ENCODE measurements around the gene STAP2. TPM values are rescaled to one million over a fixed set of nuclear protein-coding genes. Genes with fewer than 3 reads are reported as not detected.
"Not testable (repeated sequence)": the region's sequence is repeated elsewhere in the genome, so short reads cannot be mapped to it uniquely, and the experiment has no call there.

STAP2 gene
- polyA plus RNA-seq, 4 donors = 21.0 to 33.6 (median 28.5) TPM

GRCh38 chr19:4359627-4360000 lies 21.0 kb upstream of the STAP2 start:
- DNase-seq (ENCODE audit: low read depth in 4 of 4, low spot score in 2 of 4) = no peak

- DNase-seq (ENCODE audit: low read depth in 4 of 4, low spot score in 2 of 4) = no peak
These were observed 20.3 kb upstream of the STAP2 start for GRCh38 chr19:4358709-4359626.

- no peak for DNase-seq (ENCODE audit: low read depth in 4 of 4, low spot score in 2 of 4)
These were observed 19.3 kb upstream of the STAP2 start for GRCh38 chr19:4357921-4358326.

GRCh38 chr19:4357095-4357797 lies 18.6 kb upstream of the STAP2 start:
- DNase-seq (ENCODE audit: low read depth in 4 of 4, low spot score in 2 of 4) = no peak

DNA sequence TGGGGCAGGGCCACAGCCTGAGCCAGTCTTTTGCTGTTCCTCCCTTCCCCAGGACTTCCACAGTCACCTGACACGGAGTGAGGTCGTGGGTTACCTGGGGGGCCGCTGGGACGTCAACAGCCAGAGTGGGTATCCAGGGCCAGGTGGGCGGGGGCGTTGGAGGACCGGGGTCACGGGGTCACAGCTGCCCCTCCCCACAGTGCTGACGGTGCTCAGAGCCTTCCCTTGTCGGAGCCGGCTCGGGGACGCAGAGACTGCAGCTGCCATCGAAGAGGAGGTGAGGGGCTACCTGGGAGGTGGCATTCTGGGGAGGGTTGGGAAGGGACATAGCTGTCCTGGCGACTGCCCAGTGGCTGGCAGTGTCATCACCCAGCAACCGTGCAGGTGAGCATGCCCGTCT lies 16.3 kb upstream of the STAP2 start:
- no peak for DNase-seq (ENCODE audit: low read depth in 4 of 4, low spot score in 2 of 4)

GRCh38 chr19:4354282-4354681 lies 15.7 kb upstream of the STAP2 start:
- DNase-seq (ENCODE audit: low read depth in 4 of 4, low spot score in 2 of 4) = no peak

GRCh38 chr19:4352701-4353121 lies 14.1 kb upstream of the STAP2 start:
- DNase-seq (ENCODE audit: low read depth in 4 of 4, low spot score in 2 of 4) = no peak

DNA sequence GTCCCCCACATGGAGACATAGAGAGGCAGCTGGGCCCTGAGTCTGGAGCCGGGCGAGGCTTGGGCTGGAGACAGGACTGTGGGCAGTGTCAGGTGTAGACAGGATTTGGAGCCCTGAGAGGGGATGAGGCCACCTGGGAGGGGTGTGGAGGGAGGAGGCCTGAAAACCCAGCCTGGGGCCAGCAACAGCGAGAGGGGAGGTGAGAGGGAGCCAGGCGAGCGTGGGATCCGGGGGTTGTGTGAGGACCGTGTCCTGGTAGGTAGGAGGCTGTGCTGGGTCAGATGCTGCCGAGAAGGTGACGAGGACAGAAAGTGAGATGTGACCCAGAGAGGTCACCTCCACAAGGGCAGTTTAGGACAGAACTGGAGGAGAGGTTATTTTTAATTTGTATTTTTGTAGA lies 12.1 kb upstream of the STAP2 start:
- no peak for DNase-seq (ENCODE audit: low read depth in 4 of 4, low spot score in 2 of 4)

GRCh38 chr19:4350111-4350510 lies 11.5 kb upstream of the STAP2 start:
- no peak for DNase-seq (ENCODE audit: low read depth in 4 of 4, low spot score in 2 of 4)

- not testable (repeated sequence) for DNase-seq (ENCODE audit: low read depth in 4 of 4, low spot score in 2 of 4)
These were observed 10.6 kb upstream of the STAP2 start for GRCh38 chr19:4349225-4349624.

- no peak for DNase-seq (ENCODE audit: low read depth in 4 of 4, low spot score in 2 of 4)
These were observed 8.9 kb upstream of the STAP2 start for GRCh38 chr19:4347521-4347920.

GRCh38 chr19:4346020-4346383 lies 7.4 kb upstream of the STAP2 start:
- no peak for DNase-seq (ENCODE audit: low read depth in 4 of 4, low spot score in 2 of 4)

GRCh38 chr19:4345342-4346019 lies 6.9 kb upstream of the STAP2 start:
- DNase-seq (ENCODE audit: low read depth in 4 of 4, low spot score in 2 of 4) = no peak

- peak in 2 of 4 donors; percentile 82 to 87 for DNase-seq (ENCODE audit: low read depth in 4 of 4, low spot score in 2 of 4)
These were observed 5.0 kb upstream of the STAP2 start, which contains the start of gene MPND for GRCh38 chr19:4343370-4344307. Gene MPND, plus strand, starts transcription at chr19:4343562. Its CDS starts 32 bp downstream, at chr19:4343594.

GRCh38 chr19:4342615-4343369 lies 4.2 kb upstream of the STAP2 start:
- DNase-seq (ENCODE audit: low read depth in 4 of 4, low spot score in 2 of 4) = peak; percentile 99 to 100 (median 100)

GRCh38 chr19:4342314-4342614 lies 3.6 kb upstream of the STAP2 start:
- DNase-seq (ENCODE audit: low read depth in 4 of 4, low spot score in 2 of 4) = peak in 1 of 4 donors; percentile 73

GRCh38 chr19:4337906-4338440 lies 654 bp downstream of the STAP2 start:
- no peak for DNase-seq (ENCODE audit: low read depth in 4 of 4, low spot score in 2 of 4)

GRCh38 chr19:4334929-4335570 lies 3.6 kb downstream of the STAP2 start:
- no peak for DNase-seq (ENCODE audit: low read depth in 4 of 4, low spot score in 2 of 4)

DNA sequence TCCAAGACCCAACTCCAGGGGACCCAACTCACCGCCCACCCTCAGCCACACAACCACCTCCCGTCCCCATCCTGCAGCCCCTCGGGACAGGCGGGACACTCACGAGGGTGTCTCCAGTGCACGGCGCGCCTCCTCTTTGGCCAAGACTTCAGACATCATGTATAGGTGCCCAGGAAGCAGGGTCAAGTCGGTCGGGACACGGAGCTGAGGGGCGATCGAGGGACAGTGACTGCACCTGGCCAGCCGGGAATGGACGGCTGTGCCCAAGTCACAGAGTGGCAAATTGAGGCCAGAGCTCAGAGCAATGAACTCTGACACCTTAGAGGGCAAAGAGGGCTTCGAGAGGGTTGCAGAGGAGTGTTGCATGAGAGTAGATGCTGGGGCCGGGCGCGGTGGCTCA lies 8.8 kb downstream of the STAP2 start:
- DNase-seq (ENCODE audit: low read depth in 4 of 4, low spot score in 2 of 4) = no peak

Data from left renal cortex interstitium (tissue), 4 donors.